ENCODE results near the gene CFL2. TPM values are rescaled to one million over a fixed set of nuclear protein-coding genes. Genes with fewer than 3 reads are reported as not detected.

CFL2 gene
- total RNA-seq, 1 experiment from 2014 or later = 20.1 TPM

DNA sequence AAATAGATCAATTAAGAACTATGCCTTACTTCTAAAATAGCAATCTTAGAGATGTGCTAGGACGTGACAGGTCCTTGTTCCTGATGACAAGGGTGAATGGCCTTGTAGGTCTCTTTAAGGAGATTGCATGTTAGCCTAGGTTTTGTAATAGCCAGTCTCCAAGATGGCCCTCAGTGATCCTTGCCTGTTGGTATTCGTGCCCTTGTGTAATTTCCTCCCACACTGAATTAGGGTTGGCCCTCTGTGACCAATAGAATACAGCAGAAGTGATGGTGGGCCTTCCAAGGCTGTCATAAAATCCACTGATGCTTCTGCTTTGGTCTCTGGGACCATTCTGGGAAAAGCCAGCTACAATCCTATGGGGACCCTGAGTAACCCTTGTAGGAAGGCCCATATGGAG lies 46.3 kb downstream of the CFL2 start (continued):
- TF ChIP-seq MLX (CRISPR knock-in tag; IDR thresholded peaks at IDR 0.05) = no peak
- TF ChIP-seq NFYB (CRISPR knock-in tag; conservative IDR thresholded peaks at IDR 0.05; ENCODE audit: low read depth) = no peak
- no peak for TF ChIP-seq TEAD4 (CRISPR knock-in tag; IDR thresholded peaks at IDR 0.05)
- no peak for TF ChIP-seq AFF4 (CRISPR knock-in tag; IDR thresholded peaks at IDR 0.05; ENCODE audit: borderline replicate concordance)

GRCh38 chr14:34667007-34667406 lies 47.4 kb downstream of the CFL2 start:
- H3K36me3 Mint-ChIP-seq = no peaks in the 10 kb centered on the region
- ChIA-PET CTCF (no interaction called here), POLR2A (no interaction called here)
- no peak for DNase-seq (ENCODE audit: low spot score)
- no peak overlapping the region for H3K27ac Mint-ChIP-seq
- H3K4me1 Mint-ChIP-seq = no peaks in the 10 kb centered on the region
- no peaks in the 10 kb centered on the region for H3K9me3 Mint-ChIP-seq
- H3K27me3 Mint-ChIP-seq (ENCODE audit: low read depth) = no peaks in the 10 kb centered on the region
- no peak for TF ChIP-seq NR1H2 (CRISPR knock-in tag; IDR thresholded peaks at IDR 0.05)
- TF ChIP-seq ZNF396 (CRISPR knock-in tag; IDR thresholded peaks at IDR 0.05; ENCODE audit: borderline replicate concordance) = no peak
- no peak for TF ChIP-seq ZNF423 (CRISPR knock-in tag; IDR thresholded peaks at IDR 0.05)
- no peak for TF ChIP-seq ARID4B (CRISPR knock-in tag; IDR thresholded peaks at IDR 0.05; ENCODE audit: borderline replicate concordance)
- no peak for TF ChIP-seq CREM (CRISPR knock-in tag; IDR thresholded peaks at IDR 0.05)
- no peak for TF ChIP-seq PREB (CRISPR knock-in tag; IDR thresholded peaks at IDR 0.05; ENCODE audit: borderline replicate concordance)
- no peak for TF ChIP-seq JAZF1 (CRISPR knock-in tag; IDR thresholded peaks at IDR 0.05)
- no peak for TF ChIP-seq USF1 (CRISPR knock-in tag; IDR thresholded peaks at IDR 0.05)
- no peak for TF ChIP-seq KAT7 (CRISPR knock-in tag; IDR thresholded peaks at IDR 0.05; ENCODE audit: borderline replicate concordance)
- TF ChIP-seq CREB1 (CRISPR knock-in tag; IDR thresholded peaks at IDR 0.05) = no peak
- TF ChIP-seq ATF1 (CRISPR knock-in tag; IDR thresholded peaks at IDR 0.05) = no peak
- no peak for TF ChIP-seq ESRRA (CRISPR knock-in tag; IDR thresholded peaks at IDR 0.05; ENCODE audit: borderline replicate concordance)
- no peak for TF ChIP-seq ZNF263 (CRISPR knock-in tag; IDR thresholded peaks at IDR 0.05; ENCODE audit: low read depth)
- no peak for TF ChIP-seq HMGA2 (CRISPR knock-in tag; IDR thresholded peaks at IDR 0.05)
- TF ChIP-seq, protein P1, sequence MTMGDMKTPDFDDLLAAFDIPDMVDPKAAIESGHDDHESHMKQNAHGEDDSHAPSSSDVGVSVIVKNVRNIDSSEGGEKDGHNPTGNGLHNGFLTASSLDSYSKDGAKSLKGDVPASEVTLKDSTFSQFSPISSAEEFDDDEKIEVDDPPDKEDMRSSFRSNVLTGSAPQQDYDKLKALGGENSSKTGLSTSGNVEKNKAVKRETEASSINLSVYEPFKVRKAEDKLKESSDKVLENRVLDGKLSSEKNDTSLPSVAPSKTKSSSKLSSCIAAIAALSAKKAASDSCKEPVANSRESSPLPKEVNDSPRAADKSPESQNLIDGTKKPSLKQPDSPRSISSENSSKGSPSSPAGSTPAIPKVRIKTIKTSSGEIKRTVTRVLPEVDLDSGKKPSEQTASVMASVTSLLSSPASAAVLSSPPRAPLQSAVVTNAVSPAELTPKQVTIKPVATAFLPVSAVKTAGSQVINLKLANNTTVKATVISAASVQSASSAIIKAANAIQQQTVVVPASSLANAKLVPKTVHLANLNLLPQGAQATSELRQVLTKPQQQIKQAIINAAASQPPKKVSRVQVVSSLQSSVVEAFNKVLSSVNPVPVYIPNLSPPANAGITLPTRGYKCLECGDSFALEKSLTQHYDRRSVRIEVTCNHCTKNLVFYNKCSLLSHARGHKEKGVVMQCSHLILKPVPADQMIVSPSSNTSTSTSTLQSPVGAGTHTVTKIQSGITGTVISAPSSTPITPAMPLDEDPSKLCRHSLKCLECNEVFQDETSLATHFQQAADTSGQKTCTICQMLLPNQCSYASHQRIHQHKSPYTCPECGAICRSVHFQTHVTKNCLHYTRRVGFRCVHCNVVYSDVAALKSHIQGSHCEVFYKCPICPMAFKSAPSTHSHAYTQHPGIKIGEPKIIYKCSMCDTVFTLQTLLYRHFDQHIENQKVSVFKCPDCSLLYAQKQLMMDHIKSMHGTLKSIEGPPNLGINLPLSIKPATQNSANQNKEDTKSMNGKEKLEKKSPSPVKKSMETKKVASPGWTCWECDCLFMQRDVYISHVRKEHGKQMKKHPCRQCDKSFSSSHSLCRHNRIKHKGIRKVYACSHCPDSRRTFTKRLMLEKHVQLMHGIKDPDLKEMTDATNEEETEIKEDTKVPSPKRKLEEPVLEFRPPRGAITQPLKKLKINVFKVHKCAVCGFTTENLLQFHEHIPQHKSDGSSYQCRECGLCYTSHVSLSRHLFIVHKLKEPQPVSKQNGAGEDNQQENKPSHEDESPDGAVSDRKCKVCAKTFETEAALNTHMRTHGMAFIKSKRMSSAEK (CRISPR knock-in tag; IDR thresholded peaks at IDR 0.05; ENCODE audit: borderline replicate concordance) = no peak
- no peak overlapping the region for H3K4me3 Mint-ChIP-seq
- ATAC-seq = no peak
